ENCODE data around the gene B3GNT8. TPM values are rescaled to one million over a fixed set of nuclear protein-coding genes. Genes with fewer than 3 reads are reported as not detected.
"Not testable (repeated sequence)": the region's sequence is repeated elsewhere in the genome, so short reads cannot be mapped to it uniquely, and the experiment has no call there.

The B3GNT8 gene
- total and polyA plus RNA-seq, 2 of the 8 experiments (the other 6 are each of a cell fraction or from before 2014, with no cell fraction given) = 0.67 to 0.86 TPM

- POLR2A ChIA-PET (ENCODE audit: partially characterized antibody) = interaction anchor here (0.6 to 2.4 kb wide), 4 partner anchors 8 to 148 kb away, joined by 3 to 7 read pairs (median 3); no protein-coding TSS in a partner anchor
- H3K4me1 ChIP-seq (replicated peaks in 1 of 4; ENCODE audit: control insufficient read depth in 3 of 4, insufficient read depth in 4 of 4, low read length in 3 of 4); H3K36me3 ChIP-seq (ENCODE audit: control insufficient read depth in 2 of 4, insufficient read depth in 4 of 4, low read length in 3 of 4); H4K91ac ChIP-seq (replicated peaks; ENCODE audit: insufficient read length, low read length); H3K4ac ChIP-seq (replicated peaks; ENCODE audit: insufficient read length, low read depth, low read length); H2BK120ac ChIP-seq (replicated peaks; ENCODE audit: low read depth, low read length); H2BK5ac ChIP-seq (ENCODE audit: low read depth, low read length); H2AK5ac ChIP-seq (ENCODE audit: low read depth, low read length); H3K9me3 ChIP-seq (ENCODE audit: insufficient read depth in 2 of 2, low read depth in 1 of 2, low read length in 1 of 2); H3K9ac ChIP-seq (replicated peaks in 1 of 4; ENCODE audit: extremely low read depth in 1 of 4, low read depth in 3 of 4, low read length in 3 of 4); H3K18ac ChIP-seq (ENCODE audit: extremely low read depth, low read length); H3K14ac ChIP-seq (ENCODE audit: insufficient read length); H4K5ac ChIP-seq (ENCODE audit: insufficient read length, low read depth, low read length); H4K8ac ChIP-seq (ENCODE audit: extremely low read depth, insufficient read depth, low read length); H3K79me1 ChIP-seq (ENCODE audit: low read depth, low read length); H3K23me2 ChIP-seq (ENCODE audit: low read depth, low read length); H3K56ac ChIP-seq (replicated peaks; ENCODE audit: insufficient read length, low read depth, low read length); FAIRE-seq; H3K23ac ChIP-seq (ENCODE audit: insufficient read length); H3K4me2 ChIP-seq (ENCODE audit: insufficient read depth in 1 of 2, low read depth in 2 of 2, low read length in 2 of 2); H3K79me2 ChIP-seq (ENCODE audit: control insufficient read depth in 1 of 2, insufficient read depth in 2 of 2, low read length in 2 of 2); H2AFZ ChIP-seq (ENCODE audit: low read length); DNase-seq (ENCODE audit: low read depth in 1 of 2, low spot score in 2 of 2); H3K27me3 ChIP-seq (replicated peaks in 1 of 4; ENCODE audit: control insufficient read depth in 3 of 4, extremely low read depth in 1 of 4, insufficient read depth in 3 of 4, low read length in 3 of 4); H3K4me3 ChIP-seq (ENCODE audit: extremely low read depth in 1 of 4, insufficient read depth in 2 of 4, low read depth in 3 of 4, low read length in 4 of 4); H2BK12ac ChIP-seq (ENCODE audit: low read depth, low read length); H4K20me1 ChIP-seq (replicated peaks in 1 of 2; ENCODE audit: control insufficient read depth in 1 of 2, insufficient read depth in 2 of 2, low read length in 2 of 2); H2BK15ac ChIP-seq (ENCODE audit: low read length); H2BK20ac ChIP-seq (ENCODE audit: low read length); H3K27ac ChIP-seq (ENCODE audit: low read depth, low read length): not testable (repeated sequence)
- CTCF ChIA-PET (ENCODE audit: partially characterized antibody) = interaction anchor here (1.1 kb wide), 2 partner anchors 13 to 189 kb away, joined by 3 read pairs; no protein-coding TSS in a partner anchor
- WGBS, 2 experiments (ENCODE audit: extremely low coverage in 1 of 2, insufficient coverage in 1 of 2, insufficient read length in 1 of 2, insufficient replicate concordance in 2 of 2, low coverage in 1 of 2, low lambda C conversion rate in 2 of 2, missing lambda C conversion rate in 1 of 2) = 93% methylated on average over 8 of the region's 8 CpGs; no CpG with 5 or more reads in 1 of the 2 experiments
Measured at GRCh38 chr19:41381536-41381935, 45.6 kb downstream of the B3GNT8 start.

Measured in H1 (cell line).